GM23338 (cell line): ENCODE data around the gene DOP1B.
"Not testable (repeated sequence)": the region's sequence is repeated elsewhere in the genome, so short reads cannot be mapped to it uniquely, and the experiment has no call there.

Source experiments
- EZH2phosphoT487 ChIP-seq: fragments of 200-600 bp; sonication (generic); IDR thresholded peaks from one replicate; pipeline ENCODE4 v1.8.1; 2018; ENCODE audit warnings: antibody characterized with exemption; ENCODE audit not compliant: unreplicated experiment
- TF ChIP-seq, protein P1 (sequence below), 2 experiments: fragments of 200-600 bp in 1 of 2; sonication (generic) in 1 of 2; conservative IDR thresholded peaks; 2 replicates each; pipeline versions ENCODE4 v1.5.1 to v1.6.1; 2016 to 2017; ENCODE audit warnings: antibody characterized with exemption in 2 of 2, low read depth in 2 of 2, mild to moderate bottlenecking in 2 of 2, moderate library complexity in 1 of 2

DNA sequence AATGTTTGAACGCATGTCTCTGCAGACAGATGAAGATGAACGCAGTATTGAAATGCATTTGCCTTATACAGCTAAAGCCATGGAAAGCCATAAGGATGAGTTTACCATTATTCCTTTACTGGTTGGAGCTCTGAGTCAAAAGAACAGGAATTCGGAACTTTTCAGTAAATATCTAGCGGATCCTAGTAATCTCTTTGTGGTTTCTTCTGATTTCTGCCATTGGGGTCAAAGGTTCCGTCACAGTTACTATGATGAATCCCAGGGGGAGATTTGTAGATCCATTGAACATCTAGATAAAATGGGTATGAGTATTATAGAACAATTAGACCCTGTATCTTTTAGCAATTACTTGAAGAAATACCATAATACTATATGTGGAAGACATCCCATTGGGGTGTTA lies 25.8 kb upstream of the DOP1B start:
- TF ChIP-seq, protein P1, sequence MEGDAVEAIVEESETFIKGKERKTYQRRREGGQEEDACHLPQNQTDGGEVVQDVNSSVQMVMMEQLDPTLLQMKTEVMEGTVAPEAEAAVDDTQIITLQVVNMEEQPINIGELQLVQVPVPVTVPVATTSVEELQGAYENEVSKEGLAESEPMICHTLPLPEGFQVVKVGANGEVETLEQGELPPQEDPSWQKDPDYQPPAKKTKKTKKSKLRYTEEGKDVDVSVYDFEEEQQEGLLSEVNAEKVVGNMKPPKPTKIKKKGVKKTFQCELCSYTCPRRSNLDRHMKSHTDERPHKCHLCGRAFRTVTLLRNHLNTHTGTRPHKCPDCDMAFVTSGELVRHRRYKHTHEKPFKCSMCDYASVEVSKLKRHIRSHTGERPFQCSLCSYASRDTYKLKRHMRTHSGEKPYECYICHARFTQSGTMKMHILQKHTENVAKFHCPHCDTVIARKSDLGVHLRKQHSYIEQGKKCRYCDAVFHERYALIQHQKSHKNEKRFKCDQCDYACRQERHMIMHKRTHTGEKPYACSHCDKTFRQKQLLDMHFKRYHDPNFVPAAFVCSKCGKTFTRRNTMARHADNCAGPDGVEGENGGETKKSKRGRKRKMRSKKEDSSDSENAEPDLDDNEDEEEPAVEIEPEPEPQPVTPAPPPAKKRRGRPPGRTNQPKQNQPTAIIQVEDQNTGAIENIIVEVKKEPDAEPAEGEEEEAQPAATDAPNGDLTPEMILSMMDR (conservative IDR thresholded peaks at IDR 0.05; ENCODE audit: low read depth in 2 of 2), result not testable (repeated sequence)
- not testable (repeated sequence) for TF ChIP-seq EZH2phosphoT487
